ENCODE results near the gene PAEP. TPM values are rescaled to one million over a fixed set of nuclear protein-coding genes. Genes with fewer than 3 reads are reported as not detected.

The PAEP gene
- total RNA-seq, 1 donor from 2014 or later, result not detected

DNA sequence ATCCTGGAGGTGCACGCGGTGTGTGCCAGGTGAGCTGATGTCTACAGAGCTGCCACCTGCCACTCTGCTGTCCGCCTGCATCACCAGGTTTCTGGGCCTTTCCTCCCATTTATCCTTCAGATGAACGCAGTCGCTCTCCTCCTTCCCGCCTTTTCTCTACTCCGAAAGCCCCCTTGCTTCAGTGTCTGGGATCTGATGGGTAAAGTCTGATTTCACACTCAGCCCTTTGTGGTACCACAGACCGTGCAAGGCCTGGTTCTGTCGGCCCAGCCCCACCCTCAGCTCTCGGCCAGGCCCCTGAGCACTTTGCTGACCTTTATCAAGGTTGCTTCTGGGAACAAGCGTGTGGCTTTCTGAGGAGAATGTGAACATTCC is 45.3 kb downstream of the PAEP start:
- Histone ChIP-seq H3K27ac (ENCODE audit: low read depth, low read length) (no peak overlapping the region), H3K9me3 (ENCODE audit: control insufficient read depth in 3 of 3, low read length in 3 of 3) (no peaks in the 10 kb centered on the region), H3K4me1 (ENCODE audit: control insufficient read depth in 3 of 3, insufficient read depth in 3 of 3, low read length in 3 of 3) (peaks cover 0 to 4% (median 0%) of the 10 kb centered on the region in 3 donors), H3K27me3 (ENCODE audit: control insufficient read depth in 3 of 3, insufficient read depth in 3 of 3, low read length in 3 of 3) (peaks cover 8 to 41% (median 30%) of the 10 kb centered on the region in 3 donors), H3K4me3 (ENCODE audit: low read length in 3 of 3) (no peak overlapping the region), H3K36me3 (ENCODE audit: control insufficient read depth in 3 of 3, insufficient read depth in 3 of 3, low read length in 3 of 3) (no peaks in the 10 kb centered on the region), H3K9ac (ENCODE audit: low read depth in 1 of 3, low read length in 3 of 3) (no peak overlapping the region)

- no peak overlapping the region for H3K27ac ChIP-seq (ENCODE audit: low read depth, low read length)
- H3K4me1 ChIP-seq (ENCODE audit: control insufficient read depth in 3 of 3, insufficient read depth in 3 of 3, low read length in 3 of 3), result peaks cover 0 to 4% (median 0%) of the 10 kb centered on the region in 3 donors
- H3K27me3 ChIP-seq (ENCODE audit: control insufficient read depth in 3 of 3, insufficient read depth in 3 of 3, low read length in 3 of 3), result peaks cover 5 to 45% (median 36%) of the 10 kb centered on the region in 3 donors
- H3K4me3 ChIP-seq (ENCODE audit: low read length in 3 of 3), result no peak overlapping the region
- H3K36me3 ChIP-seq (ENCODE audit: control insufficient read depth in 3 of 3, insufficient read depth in 3 of 3, low read length in 3 of 3), result no peaks in the 10 kb centered on the region
- no peak overlapping the region for H3K9ac ChIP-seq (ENCODE audit: low read depth in 1 of 3, low read length in 3 of 3)
- no peaks in the 10 kb centered on the region for H3K9me3 ChIP-seq (ENCODE audit: control insufficient read depth in 3 of 3, low read length in 3 of 3)
Measured at GRCh38 chr9:135607401-135608293, 46.1 kb downstream of the PAEP start.

DNA sequence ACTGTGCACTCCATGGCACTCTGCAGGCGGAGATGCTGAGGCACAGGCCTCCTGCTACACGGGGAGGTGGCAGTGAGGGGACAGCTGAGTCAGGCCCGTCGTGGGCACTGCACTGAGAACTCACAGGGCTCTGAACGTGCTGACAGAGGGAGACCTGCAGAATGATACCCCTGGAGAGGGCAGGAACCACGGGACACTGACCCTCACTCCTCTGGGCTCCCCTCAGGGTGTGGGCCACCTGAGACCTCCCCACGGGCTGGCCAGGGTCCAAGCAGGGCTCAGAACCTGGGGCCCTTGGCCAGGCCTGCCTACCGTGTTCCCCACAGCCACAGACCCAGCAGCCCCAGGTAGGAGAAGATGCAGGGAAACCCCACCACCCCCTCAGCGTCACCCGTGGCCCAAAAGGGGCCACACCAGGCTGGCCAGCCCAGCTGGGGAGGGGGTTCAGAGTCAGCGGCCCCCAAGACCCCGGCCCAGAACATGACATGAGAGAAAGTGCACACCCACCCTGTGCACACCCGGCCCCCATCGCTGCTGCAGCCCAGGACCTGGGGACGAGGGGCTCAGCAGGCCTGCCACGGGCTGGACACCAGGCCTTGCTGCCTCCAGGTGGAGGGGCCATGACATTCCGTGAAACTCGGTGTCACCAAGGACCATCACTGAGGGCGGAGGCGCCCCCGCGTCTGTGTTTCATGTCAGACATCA is 46.9 kb downstream of the PAEP start:
- Histone ChIP-seq H3K36me3 (ENCODE audit: control insufficient read depth in 3 of 3, insufficient read depth in 3 of 3, low read length in 3 of 3) (no peaks in the 10 kb centered on the region), H3K9ac (ENCODE audit: low read depth in 1 of 3, low read length in 3 of 3) (no peak overlapping the region), H3K27ac (ENCODE audit: low read depth, low read length) (no peak overlapping the region), H3K4me3 (ENCODE audit: low read length in 3 of 3) (no peak overlapping the region), H3K9me3 (ENCODE audit: control insufficient read depth in 3 of 3, low read length in 3 of 3) (no peaks in the 10 kb centered on the region), H3K4me1 (ENCODE audit: control insufficient read depth in 3 of 3, insufficient read depth in 3 of 3, low read length in 3 of 3) (peaks cover 0 to 4% (median 0%) of the 10 kb centered on the region in 3 donors), H3K27me3 (ENCODE audit: control insufficient read depth in 3 of 3, insufficient read depth in 3 of 3, low read length in 3 of 3) (peaks cover 6 to 51% (median 35%) of the 10 kb centered on the region in 3 donors)

GRCh38 chr9:135608999-135609317 is 47.4 kb downstream of the PAEP start:
- Histone ChIP-seq H3K36me3 (ENCODE audit: control insufficient read depth in 3 of 3, insufficient read depth in 3 of 3, low read length in 3 of 3) (no peaks in the 10 kb centered on the region), H3K27ac (ENCODE audit: low read depth, low read length) (no peak overlapping the region), H3K4me1 (ENCODE audit: control insufficient read depth in 3 of 3, insufficient read depth in 3 of 3, low read length in 3 of 3) (peaks cover 0 to 4% (median 0%) of the 10 kb centered on the region in 3 donors), H3K9me3 (ENCODE audit: control insufficient read depth in 3 of 3, low read length in 3 of 3) (no peaks in the 10 kb centered on the region), H3K4me3 (ENCODE audit: low read length in 3 of 3) (no peak overlapping the region), H3K27me3 (ENCODE audit: control insufficient read depth in 3 of 3, insufficient read depth in 3 of 3, low read length in 3 of 3) (peaks cover 7 to 49% (median 40%) of the 10 kb centered on the region in 3 donors), H3K9ac (ENCODE audit: low read depth in 1 of 3, low read length in 3 of 3) (no peak overlapping the region)

DNA sequence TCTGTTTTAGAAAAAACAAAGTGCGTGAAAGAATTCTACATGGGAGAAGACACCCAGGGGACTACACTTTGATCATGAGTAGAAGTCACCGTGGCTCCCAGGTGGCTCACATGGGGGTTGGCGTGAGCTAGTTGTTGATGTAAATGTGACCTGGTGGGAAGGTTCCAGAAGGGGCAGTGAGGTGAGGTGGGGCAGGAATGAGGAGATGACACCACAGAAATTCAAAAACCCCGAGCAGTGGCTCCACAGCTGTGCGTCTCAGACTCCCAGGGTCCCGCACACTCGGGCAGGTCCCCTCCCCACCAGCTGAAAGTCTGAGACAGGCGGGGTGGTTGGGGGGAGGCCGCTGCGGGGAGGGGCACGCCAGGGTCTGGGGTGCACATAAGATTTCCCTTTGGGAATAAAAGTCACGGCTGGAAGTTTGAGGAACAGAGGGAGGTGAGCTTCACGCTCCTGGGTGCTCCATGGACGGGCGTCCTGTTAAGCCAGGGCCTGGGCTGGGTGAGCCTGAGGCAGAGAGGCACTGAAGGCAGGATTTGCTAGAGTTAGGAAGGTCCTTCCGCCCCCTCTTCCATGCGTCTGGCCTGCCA is 47.9 kb downstream of the PAEP start:
- peaks cover 7 to 44% (median 39%) of the 10 kb centered on the region in 3 donors for H3K27me3 ChIP-seq (ENCODE audit: control insufficient read depth in 3 of 3, insufficient read depth in 3 of 3, low read length in 3 of 3)
- no peak overlapping the region for H3K4me3 ChIP-seq (ENCODE audit: low read length in 3 of 3)
- no peaks in the 10 kb centered on the region for H3K9me3 ChIP-seq (ENCODE audit: control insufficient read depth in 3 of 3, low read length in 3 of 3)
- no peak overlapping the region for H3K27ac ChIP-seq (ENCODE audit: low read depth, low read length)
- no peak overlapping the region for H3K9ac ChIP-seq (ENCODE audit: low read depth in 1 of 3, low read length in 3 of 3)
- H3K36me3 ChIP-seq (ENCODE audit: control insufficient read depth in 3 of 3, insufficient read depth in 3 of 3, low read length in 3 of 3), result no peaks in the 10 kb centered on the region
- peaks cover 0 to 4% (median 0%) of the 10 kb centered on the region in 3 donors for H3K4me1 ChIP-seq (ENCODE audit: control insufficient read depth in 3 of 3, insufficient read depth in 3 of 3, low read length in 3 of 3)

DNA sequence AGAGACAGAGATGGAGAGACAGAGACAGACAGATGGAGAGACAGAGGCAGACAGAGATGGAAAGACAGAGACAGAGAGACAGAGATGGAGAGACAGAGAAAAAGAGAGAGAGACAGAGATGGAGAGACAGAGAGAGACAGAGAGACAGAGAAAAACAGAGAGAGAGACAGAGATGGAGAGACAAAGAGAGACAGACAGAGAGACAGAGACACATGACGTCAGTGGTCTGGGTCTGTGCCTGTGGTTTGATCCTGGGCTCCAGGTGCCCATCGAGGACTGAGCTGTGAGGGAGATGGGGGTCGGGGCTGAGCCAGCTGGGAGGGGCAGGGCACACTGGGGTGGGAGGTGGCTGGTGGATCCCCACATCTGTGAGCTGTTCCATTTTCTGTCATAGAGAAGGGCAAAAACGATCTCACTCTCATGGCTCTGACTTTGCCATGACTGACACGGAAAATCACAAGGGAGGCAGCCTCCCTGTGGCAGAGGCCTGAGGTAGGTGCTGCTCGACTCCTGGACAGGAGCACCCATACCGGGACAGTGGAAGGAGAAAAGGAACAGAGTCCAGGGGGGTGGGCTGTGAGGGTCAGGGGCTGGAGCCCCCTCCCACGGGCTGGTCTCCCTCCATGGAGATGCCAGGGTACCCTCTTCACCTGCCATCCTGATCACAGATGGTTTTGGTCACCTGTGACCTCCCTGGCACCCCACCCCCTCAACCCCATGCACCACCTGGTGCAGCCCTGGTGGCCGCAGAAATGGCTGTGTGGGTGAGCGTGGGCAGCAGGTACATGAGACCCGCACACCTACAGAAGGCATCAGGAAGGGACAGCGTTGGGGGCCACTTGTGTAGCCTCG is 49.0 kb downstream of the PAEP start:
- Histone ChIP-seq H3K9ac (ENCODE audit: low read depth in 1 of 3, low read length in 3 of 3) (no peak overlapping the region), H3K27ac (ENCODE audit: low read depth, low read length) (no peak overlapping the region), H3K36me3 (ENCODE audit: control insufficient read depth in 3 of 3, insufficient read depth in 3 of 3, low read length in 3 of 3) (no peaks in the 10 kb centered on the region), H3K9me3 (ENCODE audit: control insufficient read depth in 3 of 3, low read length in 3 of 3) (no peaks in the 10 kb centered on the region), H3K27me3 (ENCODE audit: control insufficient read depth in 3 of 3, insufficient read depth in 3 of 3, low read length in 3 of 3) (peaks cover 7 to 47% (median 44%) of the 10 kb centered on the region in 3 donors), H3K4me1 (ENCODE audit: control insufficient read depth in 3 of 3, insufficient read depth in 3 of 3, low read length in 3 of 3) (no peaks in the 10 kb centered on the region), H3K4me3 (ENCODE audit: low read length in 3 of 3) (no peak overlapping the region)

- Histone ChIP-seq H3K9me3 (ENCODE audit: control insufficient read depth in 3 of 3, low read length in 3 of 3) (no peaks in the 10 kb centered on the region), H3K4me1 (ENCODE audit: control insufficient read depth in 3 of 3, insufficient read depth in 3 of 3, low read length in 3 of 3) (no peaks in the 10 kb centered on the region), H3K27ac (ENCODE audit: low read depth, low read length) (no peak overlapping the region), H3K36me3 (ENCODE audit: control insufficient read depth in 3 of 3, insufficient read depth in 3 of 3, low read length in 3 of 3) (no peaks in the 10 kb centered on the region), H3K9ac (ENCODE audit: low read depth in 1 of 3, low read length in 3 of 3) (no peak overlapping the region), H3K4me3 (ENCODE audit: low read length in 3 of 3) (no peak overlapping the region), H3K27me3 (ENCODE audit: control insufficient read depth in 3 of 3, insufficient read depth in 3 of 3, low read length in 3 of 3) (peaks cover 12 to 54% (median 51%) of the 10 kb centered on the region in 3 donors)
Measured at GRCh38 chr9:135611142-135611874, 49.8 kb downstream of the PAEP start.

DNA sequence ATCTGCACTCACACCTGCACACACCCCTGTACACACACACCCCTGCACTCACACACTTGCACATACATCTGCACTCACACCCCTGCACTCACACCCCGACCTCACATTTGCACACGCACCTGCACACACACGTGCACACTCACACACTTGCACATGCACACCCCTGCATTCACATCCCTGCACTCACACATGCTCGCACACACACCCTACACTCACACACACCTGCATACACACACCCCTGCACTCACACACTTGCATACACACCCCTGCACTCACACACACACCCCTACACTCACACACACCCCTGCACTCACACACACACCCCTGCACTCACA is 50.3 kb downstream of the PAEP start:
- H3K27ac ChIP-seq (ENCODE audit: low read depth, low read length), result no peak overlapping the region
- H3K36me3 ChIP-seq (ENCODE audit: control insufficient read depth in 3 of 3, insufficient read depth in 3 of 3, low read length in 3 of 3), result no peaks in the 10 kb centered on the region
- H3K4me3 ChIP-seq (ENCODE audit: low read length in 3 of 3), result no peak overlapping the region
- H3K9ac ChIP-seq (ENCODE audit: low read depth in 1 of 3, low read length in 3 of 3), result no peak overlapping the region
- peaks cover 17 to 59% (median 57%) of the 10 kb centered on the region in 3 donors for H3K27me3 ChIP-seq (ENCODE audit: control insufficient read depth in 3 of 3, insufficient read depth in 3 of 3, low read length in 3 of 3)
- no peaks in the 10 kb centered on the region for H3K4me1 ChIP-seq (ENCODE audit: control insufficient read depth in 3 of 3, insufficient read depth in 3 of 3, low read length in 3 of 3)
- no peaks in the 10 kb centered on the region for H3K9me3 ChIP-seq (ENCODE audit: control insufficient read depth in 3 of 3, low read length in 3 of 3)

DNA sequence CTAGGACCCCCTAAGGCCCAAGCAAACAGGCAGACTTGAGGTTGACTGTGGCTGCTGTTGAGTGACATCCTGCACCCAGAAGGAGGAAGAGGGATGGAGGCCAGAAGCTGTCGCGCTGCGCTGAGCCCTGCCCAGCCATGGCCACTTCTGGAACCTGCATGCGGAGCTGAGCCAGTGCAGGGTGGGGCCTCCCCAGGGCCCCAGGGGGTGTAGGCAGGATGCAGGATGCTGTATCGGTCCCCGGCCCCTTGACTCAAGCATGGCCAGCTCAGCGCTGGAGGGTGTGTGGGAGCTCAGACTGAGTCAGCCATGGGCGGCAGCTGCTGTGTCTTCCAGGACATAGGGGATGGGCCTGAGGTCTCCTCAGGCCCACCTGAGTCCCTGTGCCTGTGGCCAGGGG is 50.9 kb downstream of the PAEP start:
- no peak overlapping the region for H3K9ac ChIP-seq (ENCODE audit: low read depth in 1 of 3, low read length in 3 of 3)
- H3K27ac ChIP-seq (ENCODE audit: low read depth, low read length), result no peak overlapping the region
- no peaks in the 10 kb centered on the region for H3K36me3 ChIP-seq (ENCODE audit: control insufficient read depth in 3 of 3, insufficient read depth in 3 of 3, low read length in 3 of 3)
- no peaks in the 10 kb centered on the region for H3K9me3 ChIP-seq (ENCODE audit: control insufficient read depth in 3 of 3, low read length in 3 of 3)
- no peak overlapping the region for H3K4me3 ChIP-seq (ENCODE audit: low read length in 3 of 3)
- H3K27me3 ChIP-seq (ENCODE audit: control insufficient read depth in 3 of 3, insufficient read depth in 3 of 3, low read length in 3 of 3), result peaks cover 19 to 61% (median 59%) of the 10 kb centered on the region in 3 donors
- H3K4me1 ChIP-seq (ENCODE audit: control insufficient read depth in 3 of 3, insufficient read depth in 3 of 3, low read length in 3 of 3), result no peaks in the 10 kb centered on the region
